ENCODE data around the gene CCR7. TPM values are rescaled to one million over a fixed set of nuclear protein-coding genes. Genes with fewer than 3 reads are reported as not detected.
A peak's percentile ranks its signal among the peaks of the same experiment; 100 is the strongest.

Gene CCR7
- total and polyA plus RNA-seq, 2 of the 13 experiments (the other 11 are each of a cell fraction or from before 2014, with no cell fraction given): 0.04 to 0.53 TPM

DNA sequence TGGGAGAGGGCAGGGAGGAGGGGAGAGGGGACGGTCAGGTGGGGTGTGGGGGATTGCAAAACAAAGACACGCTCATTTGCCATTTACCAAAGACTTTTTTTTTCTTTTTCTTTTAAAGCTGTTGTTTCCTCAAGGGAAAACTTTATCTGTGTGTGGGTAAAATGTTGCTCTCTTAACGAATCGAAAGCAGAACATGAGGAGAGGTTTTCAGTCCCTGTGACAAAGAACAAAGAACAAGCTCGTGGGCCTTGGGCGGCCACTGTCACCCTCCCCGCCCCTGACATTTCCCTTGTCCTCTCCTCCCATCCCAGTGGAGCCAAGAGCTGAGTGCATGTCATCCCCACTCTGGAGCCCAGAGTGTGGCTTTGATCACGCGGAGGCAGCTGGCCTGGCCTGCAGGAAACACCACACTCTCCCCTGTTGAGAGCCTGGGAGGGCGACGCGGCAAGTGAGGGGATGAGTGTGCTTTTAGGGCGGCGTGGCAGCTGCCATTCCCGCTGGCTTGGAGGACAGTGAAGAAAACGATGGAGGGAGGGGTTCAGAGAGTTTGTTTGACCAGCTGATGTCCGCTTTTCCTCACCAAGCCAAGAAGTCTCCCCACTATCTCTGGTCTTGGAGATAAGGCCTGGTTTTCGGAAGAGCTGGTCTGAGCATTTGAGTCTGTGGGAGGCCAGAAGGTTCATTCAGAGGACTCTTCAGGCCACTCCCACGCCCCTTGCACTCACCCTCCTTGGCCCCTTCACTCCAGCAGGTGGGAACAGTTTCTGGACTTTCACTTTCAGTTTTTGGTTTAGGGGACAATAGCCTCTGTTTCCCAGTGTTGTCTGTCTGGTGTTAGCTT is 11.4 kb downstream of the CCR7 start (continued):
- TF ChIP-seq ZMAT3 (CRISPR knock-in tag; conservative IDR thresholded peaks at IDR 0.05): no peak
- TF ChIP-seq, protein P1, sequence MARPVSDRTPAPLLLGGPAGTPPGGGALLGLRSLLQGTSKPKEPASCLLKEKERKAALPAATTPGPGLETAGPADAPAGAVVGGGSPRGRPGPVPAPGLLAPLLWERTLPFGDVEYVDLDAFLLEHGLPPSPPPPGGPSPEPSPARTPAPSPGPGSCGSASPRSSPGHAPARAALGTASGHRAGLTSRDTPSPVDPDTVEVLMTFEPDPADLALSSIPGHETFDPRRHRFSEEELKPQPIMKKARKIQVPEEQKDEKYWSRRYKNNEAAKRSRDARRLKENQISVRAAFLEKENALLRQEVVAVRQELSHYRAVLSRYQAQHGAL (CRISPR knock-in tag; IDR thresholded peaks at IDR 0.05; ENCODE audit: not compliant biosample characterization): no peak
- TF ChIP-seq ZNF260 (CRISPR knock-in tag; IDR thresholded peaks at IDR 0.05; ENCODE audit: borderline replicate concordance, low read depth): no peak
- TF ChIP-seq AGO1 (IDR thresholded peaks at IDR 0.05; ENCODE audit: low read depth, low read length, poor library complexity, severe bottlenecking): no peak
- no peak for TF ChIP-seq SMC3 (IDR thresholded peaks at IDR 0.05; ENCODE audit: low read length)
- peak; percentile 97 for TF ChIP-seq ZBTB38 (CRISPR knock-in tag; IDR thresholded peaks at IDR 0.05)
- TF ChIP-seq, protein P2, sequence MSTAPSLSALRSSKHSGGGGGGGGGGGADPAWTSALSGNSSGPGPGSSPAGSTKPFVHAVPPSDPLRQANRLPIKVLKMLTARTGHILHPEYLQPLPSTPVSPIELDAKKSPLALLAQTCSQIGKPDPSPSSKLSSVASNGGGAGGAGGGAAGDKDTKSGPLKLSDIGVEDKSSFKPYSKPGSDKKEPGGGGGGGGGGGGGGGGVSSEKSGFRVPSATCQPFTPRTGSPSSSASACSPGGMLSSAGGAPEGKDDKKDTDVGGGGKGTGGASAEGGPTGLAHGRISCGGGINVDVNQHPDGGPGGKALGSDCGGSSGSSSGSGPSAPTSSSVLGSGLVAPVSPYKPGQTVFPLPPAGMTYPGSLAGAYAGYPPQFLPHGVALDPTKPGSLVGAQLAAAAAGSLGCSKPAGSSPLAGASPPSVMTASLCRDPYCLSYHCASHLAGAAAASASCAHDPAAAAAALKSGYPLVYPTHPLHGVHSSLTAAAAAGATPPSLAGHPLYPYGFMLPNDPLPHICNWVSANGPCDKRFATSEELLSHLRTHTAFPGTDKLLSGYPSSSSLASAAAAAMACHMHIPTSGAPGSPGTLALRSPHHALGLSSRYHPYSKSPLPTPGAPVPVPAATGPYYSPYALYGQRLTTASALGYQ (CRISPR knock-in tag; IDR thresholded peaks at IDR 0.05): no peak
- TF ChIP-seq, protein P3, sequence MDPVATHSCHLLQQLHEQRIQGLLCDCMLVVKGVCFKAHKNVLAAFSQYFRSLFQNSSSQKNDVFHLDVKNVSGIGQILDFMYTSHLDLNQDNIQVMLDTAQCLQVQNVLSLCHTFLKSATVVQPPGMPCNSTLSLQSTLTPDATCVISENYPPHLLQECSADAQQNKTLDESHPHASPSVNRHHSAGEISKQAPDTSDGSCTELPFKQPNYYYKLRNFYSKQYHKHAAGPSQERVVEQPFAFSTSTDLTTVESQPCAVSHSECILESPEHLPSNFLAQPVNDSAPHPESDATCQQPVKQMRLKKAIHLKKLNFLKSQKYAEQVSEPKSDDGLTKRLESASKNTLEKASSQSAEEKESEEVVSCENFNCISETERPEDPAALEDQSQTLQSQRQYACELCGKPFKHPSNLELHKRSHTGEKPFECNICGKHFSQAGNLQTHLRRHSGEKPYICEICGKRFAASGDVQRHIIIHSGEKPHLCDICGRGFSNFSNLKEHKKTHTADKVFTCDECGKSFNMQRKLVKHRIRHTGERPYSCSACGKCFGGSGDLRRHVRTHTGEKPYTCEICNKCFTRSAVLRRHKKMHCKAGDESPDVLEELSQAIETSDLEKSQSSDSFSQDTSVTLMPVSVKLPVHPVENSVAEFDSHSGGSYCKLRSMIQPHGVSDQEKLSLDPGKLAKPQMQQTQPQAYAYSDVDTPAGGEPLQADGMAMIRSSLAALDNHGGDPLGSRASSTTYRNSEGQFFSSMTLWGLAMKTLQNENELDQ (CRISPR knock-in tag; IDR thresholded peaks at IDR 0.05; ENCODE audit: borderline replicate concordance): no peak
- no peak for TF ChIP-seq KLF11 (CRISPR knock-in tag; IDR thresholded peaks at IDR 0.05)
- TF ChIP-seq, protein P4, sequence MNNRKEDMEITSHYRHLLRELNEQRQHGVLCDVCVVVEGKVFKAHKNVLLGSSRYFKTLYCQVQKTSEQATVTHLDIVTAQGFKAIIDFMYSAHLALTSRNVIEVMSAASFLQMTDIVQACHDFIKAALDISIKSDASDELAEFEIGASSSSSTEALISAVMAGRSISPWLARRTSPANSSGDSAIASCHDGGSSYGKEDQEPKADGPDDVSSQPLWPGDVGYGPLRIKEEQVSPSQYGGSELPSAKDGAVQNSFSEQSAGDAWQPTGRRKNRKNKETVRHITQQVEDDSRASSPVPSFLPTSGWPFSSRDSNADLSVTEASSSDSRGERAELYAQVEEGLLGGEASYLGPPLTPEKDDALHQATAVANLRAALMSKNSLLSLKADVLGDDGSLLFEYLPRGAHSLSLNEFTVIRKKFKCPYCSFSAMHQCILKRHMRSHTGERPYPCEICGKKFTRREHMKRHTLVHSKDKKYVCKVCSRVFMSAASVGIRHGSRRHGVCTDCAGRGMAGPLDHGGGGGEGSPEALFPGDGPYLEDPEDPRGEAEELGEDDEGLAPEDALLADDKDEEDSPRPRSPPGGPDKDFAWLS (CRISPR knock-in tag; IDR thresholded peaks at IDR 0.05; ENCODE audit: borderline replicate concordance): no peak
- no peak for TF ChIP-seq HES4 (CRISPR knock-in tag; IDR thresholded peaks at IDR 0.05; ENCODE audit: borderline replicate concordance)
- TF ChIP-seq, protein P5, sequence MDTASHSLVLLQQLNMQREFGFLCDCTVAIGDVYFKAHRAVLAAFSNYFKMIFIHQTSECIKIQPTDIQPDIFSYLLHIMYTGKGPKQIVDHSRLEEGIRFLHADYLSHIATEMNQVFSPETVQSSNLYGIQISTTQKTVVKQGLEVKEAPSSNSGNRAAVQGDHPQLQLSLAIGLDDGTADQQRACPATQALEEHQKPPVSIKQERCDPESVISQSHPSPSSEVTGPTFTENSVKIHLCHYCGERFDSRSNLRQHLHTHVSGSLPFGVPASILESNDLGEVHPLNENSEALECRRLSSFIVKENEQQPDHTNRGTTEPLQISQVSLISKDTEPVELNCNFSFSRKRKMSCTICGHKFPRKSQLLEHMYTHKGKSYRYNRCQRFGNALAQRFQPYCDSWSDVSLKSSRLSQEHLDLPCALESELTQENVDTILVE (CRISPR knock-in tag; IDR thresholded peaks at IDR 0.05): no peak
- TF ChIP-seq ZKSCAN1 (IDR thresholded peaks at IDR 0.05; ENCODE audit: low read length): no peak
- TF ChIP-seq AHR (CRISPR knock-in tag; IDR thresholded peaks at IDR 0.05): no peak
- no peak; the same call in 1 of the 2 replicates for TF ChIP-seq ZNF558 (CRISPR knock-in tag; IDR thresholded peaks at IDR 0.05; ENCODE audit: borderline replicate concordance)
- no peak for TF ChIP-seq ZNF839 (CRISPR knock-in tag; IDR thresholded peaks at IDR 0.05; ENCODE audit: borderline replicate concordance)
- TF ChIP-seq, protein P6, sequence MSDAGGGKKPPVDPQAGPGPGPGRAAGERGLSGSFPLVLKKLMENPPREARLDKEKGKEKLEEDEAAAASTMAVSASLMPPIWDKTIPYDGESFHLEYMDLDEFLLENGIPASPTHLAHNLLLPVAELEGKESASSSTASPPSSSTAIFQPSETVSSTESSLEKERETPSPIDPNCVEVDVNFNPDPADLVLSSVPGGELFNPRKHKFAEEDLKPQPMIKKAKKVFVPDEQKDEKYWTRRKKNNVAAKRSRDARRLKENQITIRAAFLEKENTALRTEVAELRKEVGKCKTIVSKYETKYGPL (CRISPR knock-in tag; IDR thresholded peaks at IDR 0.05): no peak
- no peak for TF ChIP-seq ZBTB21 (CRISPR knock-in tag; IDR thresholded peaks at IDR 0.05)
- TF ChIP-seq TBL1XR1 (IDR thresholded peaks at IDR 0.05; ENCODE audit: borderline replicate concordance, low read length, partially characterized antibody): no peak
- no peak for TF ChIP-seq ZNF570 (CRISPR knock-in tag; IDR thresholded peaks at IDR 0.05; ENCODE audit: borderline replicate concordance)
